ENCODE data around the gene HNRNPUL2. TPM values are rescaled to one million over a fixed set of nuclear protein-coding genes. Genes with fewer than 3 reads are reported as not detected.

HNRNPUL2 gene
- total and polyA plus RNA-seq, 2 of the 8 experiments (the other 6 are each of a cell fraction or from before 2014, with no cell fraction given), result 14.9 to 46.4 TPM

- Histone ChIP-seq H3K36me3 (ENCODE audit: control insufficient read depth in 2 of 4, insufficient read depth in 4 of 4, low read length in 3 of 4) (peaks cover 10 to 27% (median 24%) of the 10 kb centered on the region in 4 experiments; a peak in 6 of 8 replicates), H3K79me2 (ENCODE audit: control insufficient read depth in 1 of 2, insufficient read depth in 2 of 2, low read length in 2 of 2) (no peaks in the 10 kb centered on the region), H4K8ac (ENCODE audit: extremely low read depth, insufficient read depth, low read length) (peak overlapping the region; percentile 88; the same call in 1 of the 2 replicates), H3K23ac (ENCODE audit: insufficient read length) (no peak overlapping the region), H3K79me1 (ENCODE audit: low read depth, low read length) (no peaks in the 10 kb centered on the region), H4K5ac (ENCODE audit: insufficient read length, low read depth, low read length) (no peak overlapping the region), H3K18ac (ENCODE audit: extremely low read depth, low read length) (no peak overlapping the region), H2AK5ac (ENCODE audit: low read depth, low read length) (no peak overlapping the region), H3K9ac (replicated peaks in 1 of 4; ENCODE audit: extremely low read depth in 1 of 4, low read depth in 3 of 4, low read length in 3 of 4) (no peak overlapping the region), H4K20me1 (replicated peaks in 1 of 2; ENCODE audit: control insufficient read depth in 1 of 2, insufficient read depth in 2 of 2, low read length in 2 of 2) (peaks cover 0 to 6% of the 10 kb centered on the region in 2 experiments), H3K4me3 (ENCODE audit: extremely low read depth in 1 of 4, insufficient read depth in 2 of 4, low read depth in 3 of 4, low read length in 4 of 4) (no peak overlapping the region), H3K14ac (ENCODE audit: insufficient read length) (no peak overlapping the region), H3K23me2 (ENCODE audit: low read depth, low read length) (no peaks in the 10 kb centered on the region), H3K4ac (replicated peaks; ENCODE audit: insufficient read length, low read depth, low read length) (no peak overlapping the region), H2AFZ (ENCODE audit: low read length) (no peak overlapping the region), H2BK15ac (ENCODE audit: low read length) (no peak overlapping the region), H3K27ac (ENCODE audit: low read depth, low read length) (no peak overlapping the region), H2BK5ac (ENCODE audit: low read depth, low read length) (no peak overlapping the region), H3K9me3 (ENCODE audit: insufficient read depth in 2 of 2, low read depth in 1 of 2, low read length in 1 of 2) (no peaks in the 10 kb centered on the region), H2BK120ac (replicated peaks; ENCODE audit: low read depth, low read length) (no peak overlapping the region), H2BK12ac (ENCODE audit: low read depth, low read length) (no peak overlapping the region), H4K91ac (replicated peaks; ENCODE audit: insufficient read length, low read length) (no peak overlapping the region), H3K4me2 (ENCODE audit: insufficient read depth in 1 of 2, low read depth in 2 of 2, low read length in 2 of 2) (peak overlapping the region in 1 of 2 experiments; percentile 1; a peak in 1 of 4 replicates), H3K4me1 (replicated peaks in 1 of 4; ENCODE audit: control insufficient read depth in 3 of 4, insufficient read depth in 4 of 4, low read length in 3 of 4) (peaks cover 0 to 4% (median 0%) of the 10 kb centered on the region in 4 experiments; a peak in 2 of 7 replicates), H3K56ac (replicated peaks; ENCODE audit: insufficient read length, low read depth, low read length) (no peak overlapping the region), H2BK20ac (ENCODE audit: low read length) (no peak overlapping the region), H3K27me3 (replicated peaks in 1 of 4; ENCODE audit: control insufficient read depth in 3 of 4, extremely low read depth in 1 of 4, insufficient read depth in 3 of 4, low read length in 3 of 4) (no peaks in the 10 kb centered on the region)
- ChIA-PET POLR2A (ENCODE audit: partially characterized antibody) (interaction anchor here (0.7 to 61.4 kb wide), 4 partner anchors 18 to 296 kb away, joined by 3 to 2041 read pairs (median 10); partner anchors contain the start of genes BSCL2, C11orf98, CSKMT and GANAB), CTCF (ENCODE audit: partially characterized antibody) (interaction anchor here (0.6 to 4.8 kb wide), 6 partner anchors 11 to 293 kb away, joined by 3 to 35 read pairs (median 4); partner anchors contain the start of genes BSCL2, GNG3, LBHD1 and UQCC3)
- FAIRE-seq, result no peak
- DNase-seq (ENCODE audit: low read depth in 1 of 2, low spot score in 2 of 2), result no peak
- TF ChIP-seq EZH2 (IDR thresholded peaks at IDR 0.05; ENCODE audit: low read depth, low read length, severe bottlenecking), result no peak
- no peak for TF ChIP-seq E2F6 (IDR thresholded peaks at IDR 0.05)
- no peak for TF ChIP-seq POLR2AphosphoS5 (IDR thresholded peaks at IDR 0.05; ENCODE audit: low read depth, low read length)
- WGBS, 2 experiments (ENCODE audit: extremely low coverage in 1 of 2, insufficient coverage in 1 of 2, insufficient read length in 1 of 2, insufficient replicate concordance in 2 of 2, low coverage in 1 of 2, low lambda C conversion rate in 2 of 2, missing lambda C conversion rate in 1 of 2), result 100% methylated on average over 1 of the region's 1 CpG; no CpG with 5 or more reads in 1 of the 2 experiments
These were observed 38.8 kb downstream of the HNRNPUL2 start for GRCh38 chr11:62688491-62688890.
